ENCODE results near the gene NEU3.
A peak's percentile ranks its signal among the peaks of the same experiment; 100 is the strongest.
"Not testable (repeated sequence)": the region's sequence is repeated elsewhere in the genome, so short reads cannot be mapped to it uniquely, and the experiment has no call there.

Gene NEU3, protein sequence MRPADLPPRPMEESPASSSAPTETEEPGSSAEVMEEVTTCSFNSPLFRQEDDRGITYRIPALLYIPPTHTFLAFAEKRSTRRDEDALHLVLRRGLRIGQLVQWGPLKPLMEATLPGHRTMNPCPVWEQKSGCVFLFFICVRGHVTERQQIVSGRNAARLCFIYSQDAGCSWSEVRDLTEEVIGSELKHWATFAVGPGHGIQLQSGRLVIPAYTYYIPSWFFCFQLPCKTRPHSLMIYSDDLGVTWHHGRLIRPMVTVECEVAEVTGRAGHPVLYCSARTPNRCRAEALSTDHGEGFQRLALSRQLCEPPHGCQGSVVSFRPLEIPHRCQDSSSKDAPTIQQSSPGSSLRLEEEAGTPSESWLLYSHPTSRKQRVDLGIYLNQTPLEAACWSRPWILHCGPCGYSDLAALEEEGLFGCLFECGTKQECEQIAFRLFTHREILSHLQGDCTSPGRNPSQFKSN
- total RNA-seq: 52.4 to 108 (median 78.9) reads per million in 18 experiments

DNA sequence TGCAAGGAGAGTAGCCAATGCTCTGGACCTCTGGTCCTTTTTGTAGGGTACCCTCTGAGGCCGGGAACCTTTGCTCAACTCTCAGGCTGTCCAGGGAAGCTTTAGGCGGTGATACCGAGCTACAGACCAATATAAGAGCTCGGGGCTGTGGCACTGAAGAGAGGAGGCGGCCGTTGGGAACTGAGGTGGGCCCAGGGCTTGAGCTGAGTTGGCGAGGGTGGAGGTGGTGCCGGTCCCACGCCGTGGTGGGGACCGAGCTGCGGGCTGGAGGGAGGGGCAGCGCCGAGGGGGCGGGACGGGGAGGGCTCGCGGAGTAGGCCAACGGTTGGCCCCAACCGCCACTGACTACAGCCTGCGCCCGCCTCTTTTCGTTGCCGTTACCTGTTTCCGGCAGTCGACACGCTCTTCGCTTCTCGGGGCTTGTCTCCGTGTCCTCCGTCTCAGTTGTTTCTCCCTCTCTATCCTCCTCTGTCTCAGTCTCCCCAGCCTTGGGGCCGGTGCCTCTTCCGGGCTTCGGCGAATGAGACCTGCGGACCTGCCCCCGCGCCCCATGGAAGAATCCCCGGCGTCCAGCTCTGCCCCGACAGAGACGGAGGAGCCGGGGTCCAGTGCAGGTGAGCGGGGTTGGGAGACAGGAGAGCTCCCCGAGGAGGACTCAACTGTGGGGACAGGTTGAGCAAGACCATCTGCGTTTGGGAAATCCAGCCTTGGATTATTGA, at the start of gene NEU3:
TSS of gene NEU3 (plus strand) at position 393 of the 719 bp plus-strand sequence. CDS start at position 521, 128 bp downstream.
- peak; percentile 72 to 77 for DNase-seq

DNA sequence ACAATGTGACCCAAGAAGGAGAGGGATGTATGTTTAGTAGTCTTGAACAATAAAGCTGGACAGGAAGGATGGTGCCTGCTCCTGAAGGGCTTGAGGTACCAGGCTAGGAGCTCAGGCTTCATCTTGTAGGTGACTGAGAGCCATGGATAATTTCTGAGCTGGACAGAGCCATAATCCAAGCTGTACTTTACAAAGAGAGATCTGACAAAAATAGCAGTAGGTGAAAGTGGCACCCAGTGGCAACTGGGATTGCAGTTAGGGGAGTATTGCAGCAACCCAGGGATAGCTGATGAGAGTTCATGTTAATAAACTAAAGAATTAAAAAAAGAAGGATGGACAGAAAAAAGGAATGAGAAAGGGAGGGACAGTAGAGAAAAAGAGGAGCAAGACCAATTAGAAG, 47.2 kb upstream of the NEU3 start:
- DNase-seq: no peak

DNA sequence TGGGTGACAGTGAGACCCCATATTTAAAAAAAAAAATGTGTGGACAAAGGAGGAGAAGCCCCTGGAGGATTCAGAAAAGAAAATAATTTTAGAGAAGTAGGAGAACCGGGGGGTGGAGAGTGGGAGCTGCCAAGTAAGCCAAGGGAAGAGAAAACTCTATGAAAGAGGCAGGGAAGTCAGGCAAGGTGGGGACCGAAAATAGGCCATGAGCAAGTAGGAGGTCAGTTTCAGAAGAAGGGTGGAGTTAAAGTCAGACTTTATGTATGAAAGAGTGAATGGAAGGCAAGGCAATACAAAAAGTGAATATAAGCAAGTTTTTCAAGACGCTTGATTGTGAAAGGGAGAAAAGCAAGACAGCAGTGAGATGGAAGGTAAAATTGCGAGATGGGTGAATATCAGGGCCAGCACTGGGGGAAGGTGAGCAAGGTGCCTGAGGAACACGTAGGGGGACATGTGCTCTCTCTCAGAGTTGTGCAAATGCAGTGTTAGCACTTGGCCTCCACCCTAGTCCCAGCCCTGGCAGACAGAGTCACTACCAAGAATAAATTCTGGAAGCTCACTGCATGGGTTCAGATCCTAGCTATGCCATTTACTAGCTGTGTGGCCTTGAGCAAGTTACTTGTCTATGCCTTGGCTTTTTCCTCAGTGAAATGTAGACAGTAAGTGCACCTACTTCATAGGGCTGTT, 46.5 kb upstream of the NEU3 start:
- no peak for DNase-seq

DNA sequence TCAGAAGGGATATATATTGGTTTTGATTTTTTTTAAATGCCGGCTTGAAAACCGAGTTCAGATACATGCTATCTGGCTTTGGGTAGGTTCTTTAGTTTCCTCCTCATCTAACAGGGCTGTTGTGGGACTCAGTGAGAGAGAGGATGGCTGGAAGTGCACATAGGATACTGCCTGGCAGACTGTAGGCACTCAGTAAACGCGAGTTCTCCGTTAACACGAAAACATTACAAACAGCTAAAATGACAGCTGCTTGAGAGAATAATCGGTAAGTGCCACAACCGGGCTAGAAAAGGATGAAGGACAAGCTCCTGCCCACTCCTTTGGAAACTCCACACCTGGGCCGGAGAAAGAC, 40.2 kb upstream of the NEU3 start:
- peak in 1 of 2 donors; percentile 7 for DNase-seq

DNA sequence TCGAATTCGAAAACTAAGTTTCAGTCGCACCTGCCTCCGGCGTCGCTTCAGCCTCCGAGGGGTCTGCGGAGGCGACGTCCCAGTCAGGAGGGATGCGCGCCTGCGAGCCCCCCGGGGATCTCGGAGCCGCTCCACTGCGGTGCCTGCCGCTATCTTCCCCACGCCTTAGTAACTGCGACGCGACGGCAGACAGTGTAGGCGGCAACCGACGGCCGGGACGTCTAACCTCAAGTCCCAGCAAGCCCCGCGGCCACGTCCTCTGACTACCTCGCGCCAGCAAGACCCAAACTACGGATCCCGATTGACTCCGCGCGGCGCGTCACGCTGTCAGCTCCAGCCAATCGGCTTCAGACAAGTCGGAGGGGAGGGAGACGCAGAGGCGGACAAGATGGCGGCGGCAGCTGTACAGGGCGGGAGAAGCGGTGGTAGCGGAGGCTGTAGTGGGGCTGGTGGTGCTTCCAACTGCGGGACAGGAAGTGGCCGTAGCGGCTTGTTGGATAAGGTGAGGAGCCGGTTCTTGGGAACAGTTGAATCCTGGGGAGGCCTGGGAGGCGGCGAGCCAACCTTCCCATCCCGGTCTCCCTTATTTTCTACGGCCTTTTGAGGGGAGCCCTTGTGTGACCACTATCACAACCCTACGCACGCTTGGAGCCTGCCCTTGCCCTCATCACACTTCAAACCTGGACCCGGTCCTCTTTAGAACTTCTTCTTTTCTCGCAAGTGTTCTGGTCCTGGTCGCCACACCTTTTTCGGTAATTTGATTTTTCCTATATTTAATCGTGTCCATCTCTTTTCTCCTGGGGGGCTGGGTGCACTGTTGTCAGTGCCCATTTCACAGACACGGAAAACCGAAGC, 39.6 kb upstream of the NEU3 start, which contains the start of the genes SPCS2 and XRRA1:
TSS of gene SPCS2 (plus strand) at position 369 of the 855 bp plus-strand sequence. CDS start at position 389, 20 bp downstream.
TSS of gene XRRA1 (minus strand) at position 194 of the 855 bp plus-strand sequence. CDS start 8,213 bp downstream, outside the sequence.
- DNase-seq: peak; percentile 99 to 100

DNA sequence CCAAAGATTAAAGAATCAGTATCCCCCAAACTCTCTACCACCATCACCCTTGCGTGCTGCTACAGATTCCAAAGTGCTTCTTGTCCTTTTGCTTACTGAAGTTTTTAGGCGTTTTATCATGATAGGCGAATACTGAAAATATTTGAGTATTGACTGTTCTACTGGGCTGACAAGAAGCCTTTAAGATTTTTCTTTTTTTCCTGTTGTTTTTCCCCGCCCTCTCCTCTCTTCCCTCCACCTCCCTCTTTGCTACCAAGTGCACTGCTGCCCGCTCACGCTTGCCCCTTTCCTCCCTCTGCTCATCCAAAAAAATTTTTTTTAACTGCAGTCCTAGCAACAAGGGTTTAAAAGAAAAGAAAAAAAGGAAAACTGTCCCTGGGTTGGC, 39.0 kb upstream of the NEU3 start:
- DNase-seq: no peak

DNA sequence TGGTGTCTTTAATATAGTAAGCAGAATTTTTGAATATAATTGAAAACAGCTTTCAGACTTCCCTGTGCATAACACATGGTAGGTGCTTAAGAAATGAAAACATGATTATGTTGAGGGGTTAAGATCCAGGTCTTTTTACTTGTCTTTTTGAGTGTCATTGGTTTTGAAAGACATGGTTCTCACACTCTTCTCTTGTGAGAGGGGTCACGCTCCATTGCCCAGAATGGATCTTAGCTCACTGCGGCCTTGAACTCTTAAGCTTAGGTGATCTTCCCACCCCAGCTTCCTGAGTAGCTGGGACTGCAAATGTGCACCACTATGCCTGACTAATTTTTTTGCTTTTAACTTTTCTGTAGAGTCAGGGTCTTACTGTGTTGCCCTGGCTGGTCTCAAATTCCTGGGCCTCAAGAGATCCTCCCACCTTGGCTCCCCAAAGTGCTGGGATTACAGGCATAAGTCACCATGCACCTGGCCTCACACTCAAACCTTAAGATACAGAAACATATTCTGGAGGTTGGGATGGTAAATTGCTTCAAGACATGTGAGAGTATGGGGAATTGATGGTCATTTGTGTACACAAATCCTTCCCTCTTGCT, 38.3 kb upstream of the NEU3 start:
- no peak for DNase-seq

DNA sequence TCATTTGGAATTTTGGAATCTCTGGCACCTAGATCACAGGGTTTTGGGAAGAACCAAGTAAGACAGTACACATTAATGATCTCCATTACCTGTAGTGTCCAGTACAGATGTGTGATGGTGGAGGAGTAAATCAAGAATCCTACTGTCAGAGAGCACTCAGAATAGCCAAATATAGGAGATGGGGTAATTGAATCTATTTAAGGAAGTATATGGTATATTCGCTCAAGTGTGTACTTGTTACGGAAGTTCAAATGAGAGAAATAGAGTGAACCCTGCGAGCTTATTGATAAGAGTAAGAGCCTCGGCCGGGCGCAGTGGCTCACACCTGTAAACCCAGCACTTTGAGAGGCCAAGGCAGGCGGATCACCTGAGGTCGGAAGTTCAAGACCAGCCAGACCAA, 37.5 kb upstream of the NEU3 start:
- no peak for DNase-seq

DNA sequence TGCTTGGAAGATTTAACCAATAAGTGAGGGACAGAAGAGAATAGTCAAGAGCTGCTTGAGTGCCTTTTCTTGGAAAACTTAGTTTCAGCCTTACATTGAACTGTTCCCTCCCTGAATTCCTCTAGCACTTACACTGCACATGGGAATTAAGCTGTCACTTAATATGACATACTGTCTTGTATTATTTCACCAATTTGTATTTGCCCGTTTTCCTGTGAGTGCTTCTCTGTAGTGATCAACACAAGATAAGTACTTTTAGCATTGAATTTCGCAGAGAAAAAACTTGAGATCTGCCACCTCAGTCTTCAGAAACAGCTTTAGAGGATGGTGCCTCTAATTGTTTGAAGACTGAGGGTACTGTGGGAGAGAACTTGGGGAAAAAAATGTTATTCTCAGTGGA, 36.0 kb upstream of the NEU3 start:
- DNase-seq: no peak

DNA sequence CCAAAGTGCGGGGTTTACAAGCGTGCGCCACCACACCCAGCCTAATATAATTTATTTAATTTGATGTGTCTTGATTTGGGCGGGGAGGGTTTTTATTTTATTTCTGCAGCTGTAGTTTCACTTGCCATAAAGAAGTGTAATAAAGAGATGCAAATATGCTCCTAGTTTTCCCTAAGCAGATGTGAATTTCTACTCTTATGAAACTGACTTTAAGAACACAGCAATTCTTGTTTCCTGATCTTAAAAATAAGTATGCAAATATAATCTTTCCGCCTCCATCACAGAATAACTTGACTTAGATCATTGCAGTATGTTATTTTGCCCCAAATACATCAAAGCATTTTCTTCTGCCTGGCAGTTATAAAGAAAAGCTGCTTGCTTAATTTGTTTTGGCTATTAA, 35.3 kb upstream of the NEU3 start:
- DNase-seq: no peak

DNA sequence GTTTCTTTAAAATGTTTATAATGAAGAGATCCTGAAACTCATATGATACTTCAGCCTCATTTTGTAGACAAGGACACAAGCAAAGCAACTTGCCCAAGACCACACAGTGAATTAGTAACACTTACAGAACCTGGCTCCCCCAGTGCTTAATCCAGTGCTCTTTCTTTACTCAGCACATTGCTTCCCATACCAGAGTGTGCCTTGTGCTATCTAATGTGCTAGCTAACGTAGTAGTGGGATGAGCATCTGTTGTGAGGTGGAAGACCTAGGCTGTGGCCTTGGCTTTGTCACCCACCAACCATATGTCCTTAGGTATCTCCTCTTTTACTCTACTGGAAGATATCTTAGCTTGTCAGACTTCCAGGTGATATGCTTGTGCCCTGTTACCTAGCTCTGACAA, 34.5 kb upstream of the NEU3 start:
- DNase-seq: no peak

DNA sequence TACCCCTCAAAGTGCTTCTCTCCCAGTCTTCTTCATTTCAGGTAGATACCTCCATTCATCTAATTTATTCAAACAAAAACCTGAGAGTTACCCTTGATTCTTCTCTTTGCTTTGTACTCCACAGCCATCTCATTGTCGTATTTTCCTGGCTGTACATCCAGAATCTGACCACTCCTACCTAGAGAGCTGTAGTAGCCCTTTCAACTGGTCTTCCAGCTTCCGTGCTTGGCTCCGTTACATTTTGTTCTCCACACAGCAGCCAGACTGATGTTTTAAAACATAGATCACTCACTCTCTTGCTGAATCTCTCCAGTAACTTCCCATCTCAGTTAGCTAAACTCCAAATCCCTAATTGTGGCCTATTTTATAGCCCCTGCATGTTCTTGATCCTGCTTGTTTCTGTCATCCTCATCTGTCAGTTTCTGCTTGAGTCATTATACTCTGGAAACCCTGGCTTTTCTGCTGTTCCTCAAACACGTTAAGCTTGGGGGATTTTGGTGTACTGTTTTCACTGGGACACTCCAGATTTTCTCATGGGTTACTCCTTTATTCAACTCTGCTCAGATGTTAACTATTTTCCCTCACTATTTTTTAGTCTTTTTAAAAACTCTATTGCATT, 32.2 kb upstream of the NEU3 start:
- DNase-seq: no peak

DNA sequence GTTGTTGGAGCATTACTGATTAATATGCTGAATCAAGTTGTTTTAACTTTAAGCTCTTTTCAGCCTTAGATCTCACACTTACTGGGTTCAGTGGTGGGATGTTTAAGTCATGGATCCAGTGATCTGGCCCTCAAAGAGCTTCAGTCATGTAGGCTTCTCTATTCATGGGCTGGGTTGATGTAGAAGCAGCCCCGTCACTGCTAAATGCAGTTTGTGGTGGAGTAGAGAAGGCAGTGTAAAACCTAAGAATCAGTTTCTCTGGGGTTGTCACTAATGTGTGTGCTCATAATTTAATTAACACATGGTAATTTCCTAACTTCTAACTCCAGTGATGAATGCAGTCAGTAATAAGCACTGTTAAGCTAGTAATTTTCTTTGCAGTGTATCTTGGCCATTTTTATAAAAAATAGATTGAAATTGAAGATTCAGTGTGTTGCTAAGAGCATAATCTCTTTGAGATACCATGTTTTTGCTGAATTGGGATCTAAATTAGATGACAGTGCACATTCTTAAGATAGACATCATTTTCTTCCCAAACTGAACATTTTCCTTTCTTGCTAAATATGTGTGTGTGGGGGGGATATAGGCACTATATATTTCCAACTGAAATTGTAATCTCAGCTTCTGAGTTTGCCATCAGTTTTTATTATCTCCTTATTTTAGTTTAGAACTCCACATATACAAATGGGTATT, 30.6 kb upstream of the NEU3 start:
- DNase-seq: no peak

DNA sequence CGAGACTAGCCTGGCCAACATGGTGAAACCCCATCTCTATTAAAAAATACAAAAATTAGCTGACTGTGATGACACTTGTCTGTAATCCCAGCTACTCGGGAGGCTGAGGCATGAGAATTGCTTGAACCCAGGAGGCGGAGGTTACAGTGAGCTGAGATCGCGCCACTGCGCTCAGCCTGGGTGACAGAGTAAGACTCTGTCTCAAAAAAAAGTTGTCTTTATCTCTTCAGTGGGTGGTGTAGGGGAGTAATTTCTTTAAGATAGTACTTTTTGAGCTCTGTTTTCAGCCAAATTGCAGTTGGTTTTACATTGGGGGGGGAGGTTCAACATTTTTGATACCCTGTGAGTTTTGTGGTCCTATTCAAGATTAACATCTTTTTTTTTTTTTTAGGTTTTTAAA, 28.6 kb upstream of the NEU3 start:
- not testable (repeated sequence) for DNase-seq

DNA sequence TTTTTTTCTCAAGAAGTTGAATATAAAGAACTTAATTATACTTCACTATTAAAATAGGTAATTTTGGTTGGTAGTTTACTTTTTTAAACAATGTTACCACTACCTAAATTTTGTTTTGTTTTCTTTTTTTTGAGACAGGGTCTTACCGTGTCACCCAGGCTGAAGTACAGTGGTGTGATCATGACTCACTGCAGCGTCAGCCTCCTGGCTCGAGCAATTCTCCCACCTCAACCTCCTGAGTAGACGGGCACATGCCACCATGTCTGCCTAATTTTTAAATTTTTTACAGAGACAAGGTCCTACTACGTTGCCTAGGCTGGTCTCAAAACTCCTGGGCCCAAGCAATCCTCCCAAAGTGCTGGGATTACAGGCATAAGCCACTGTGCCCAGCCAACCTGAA, 22.1 kb upstream of the NEU3 start:
- no peak for DNase-seq

DNA sequence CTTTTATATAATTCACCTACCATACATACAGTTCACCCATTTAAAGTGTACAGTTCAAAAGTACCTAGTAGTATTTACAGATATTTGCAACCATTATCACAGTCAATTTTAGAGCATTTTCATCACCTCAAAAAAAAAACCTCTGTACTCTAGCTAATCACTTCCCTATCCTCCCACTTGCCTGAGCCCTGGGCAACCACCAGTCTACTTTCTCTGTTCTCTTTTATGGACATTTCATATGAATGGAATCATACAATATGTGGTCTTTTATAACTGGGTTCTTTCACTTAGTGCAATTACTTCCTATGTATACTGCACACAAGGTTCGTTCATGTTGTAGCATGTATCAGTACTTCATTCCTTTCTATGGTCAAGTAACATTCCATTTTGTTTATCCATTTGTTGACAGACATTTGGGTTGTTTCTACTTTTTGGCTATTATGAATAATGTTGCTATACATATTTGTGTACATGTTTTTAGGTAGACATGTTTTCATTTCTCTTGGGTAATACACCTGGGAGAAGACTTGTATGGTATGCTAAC, 17.8 kb upstream of the NEU3 start:
- DNase-seq: peak; percentile 18 to 56

DNA sequence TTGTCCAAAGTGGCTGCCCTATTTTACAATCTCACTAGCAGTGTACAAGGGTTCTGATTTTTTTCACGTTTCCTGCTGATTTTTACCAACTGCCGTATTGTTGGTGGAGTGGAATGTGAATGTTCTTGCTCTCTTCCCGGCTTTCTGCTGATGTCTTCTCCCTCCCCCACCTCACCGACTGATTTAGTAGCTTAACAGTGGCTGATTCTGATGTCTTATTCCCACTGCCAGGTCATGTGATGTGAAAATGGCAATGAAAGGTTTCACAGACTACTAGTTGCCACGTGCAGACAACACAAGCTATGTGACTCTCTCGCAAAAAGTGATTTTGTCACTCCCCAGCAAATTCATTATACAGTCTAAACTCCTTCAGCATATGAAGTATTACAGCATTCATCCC, 17.3 kb upstream of the NEU3 start:
- DNase-seq: no peak

DNA sequence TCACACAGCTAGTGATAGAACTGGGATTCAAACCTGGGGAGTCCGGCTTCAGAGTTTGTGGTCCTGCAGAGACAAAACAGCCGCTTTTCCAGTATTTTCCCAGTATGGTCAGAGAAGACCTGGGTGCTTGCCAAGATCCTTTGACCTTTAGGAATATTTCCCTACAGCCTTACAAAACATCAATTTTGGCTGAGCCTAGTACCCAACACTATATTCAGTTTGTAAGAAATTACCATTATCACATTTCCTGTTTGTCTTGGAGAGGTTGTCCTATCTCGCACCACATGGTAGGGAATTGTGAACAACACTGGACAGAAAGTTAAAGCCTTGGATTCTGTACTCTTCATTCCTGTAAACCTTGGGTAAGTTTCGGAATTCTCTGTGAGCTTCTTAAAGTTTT, 10.7 kb upstream of the NEU3 start:
- no peak for DNase-seq

DNA sequence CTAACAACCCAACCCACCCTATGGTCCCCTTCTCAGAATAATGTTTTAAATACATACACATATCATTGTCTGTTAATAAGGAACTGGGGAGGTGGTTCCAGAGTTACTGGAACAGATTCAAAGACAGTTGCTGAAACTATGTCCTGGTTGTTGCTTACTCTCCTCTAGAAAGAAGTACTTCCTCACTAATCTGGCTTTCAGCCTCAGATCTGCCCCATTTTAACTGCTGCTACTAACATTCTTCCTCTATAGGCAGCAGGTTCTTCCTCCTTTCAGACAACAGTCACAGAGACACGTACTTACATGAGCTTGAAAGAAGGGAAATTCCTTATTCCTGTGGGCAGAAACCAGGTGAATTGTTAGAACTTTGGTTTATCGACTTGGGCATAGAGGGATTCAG, 8.1 kb upstream of the NEU3 start:
- peak; percentile 29 to 69 for DNase-seq

DNA sequence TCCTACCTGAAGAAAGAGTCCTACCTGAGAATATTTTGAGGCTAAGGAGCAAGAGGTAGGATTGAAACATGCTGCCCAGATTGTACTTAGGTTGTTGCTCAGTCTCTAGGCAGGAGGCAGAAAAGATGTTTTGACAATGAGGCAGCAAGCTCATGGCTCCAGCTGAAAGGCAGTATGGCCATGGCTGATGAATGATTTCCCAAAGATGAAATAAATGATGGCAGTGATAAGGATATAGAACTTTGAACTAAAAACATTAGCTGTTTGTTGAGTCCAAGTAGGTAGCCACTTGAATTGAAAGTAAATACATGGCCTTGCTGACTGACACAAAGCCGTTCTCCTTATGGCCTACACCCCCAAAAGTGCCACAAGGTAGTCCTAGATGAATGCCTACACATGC, 6.8 kb upstream of the NEU3 start:
- no peak for DNase-seq
